Right lobe of liver (tissue), 4 donors: ENCODE measurements around the gene RPS6KL1.

Experiments
- POLR2A ChIP-seq: fragments of 450-650 bp; IDR thresholded peaks from one replicate; pipeline ENCODE4 v1.6.1; 2017; ENCODE audit warnings: antibody characterized with exemption, mild to moderate bottlenecking
- TF ChIP-seq, protein P1 (sequence below), 4 donors: fragments of 200-600 bp in 3 of 4; fragments of 450-650 bp in 1 of 4; IDR thresholded peaks; one replicate each; pipeline versions ENCODE4 v1.5.1 to v1.8.0; 2016 to 2022; ENCODE audit warnings: antibody characterized with exemption in 4 of 4, mild to moderate bottlenecking in 2 of 4
- donor health status: DM: no; HTN: no; CAD: no.
- donor health status: DM: no; HTN: no; CAD: no.
- donor health status: DM: no; HTN: yes; CAD: no.

- TF ChIP-seq, protein P1, sequence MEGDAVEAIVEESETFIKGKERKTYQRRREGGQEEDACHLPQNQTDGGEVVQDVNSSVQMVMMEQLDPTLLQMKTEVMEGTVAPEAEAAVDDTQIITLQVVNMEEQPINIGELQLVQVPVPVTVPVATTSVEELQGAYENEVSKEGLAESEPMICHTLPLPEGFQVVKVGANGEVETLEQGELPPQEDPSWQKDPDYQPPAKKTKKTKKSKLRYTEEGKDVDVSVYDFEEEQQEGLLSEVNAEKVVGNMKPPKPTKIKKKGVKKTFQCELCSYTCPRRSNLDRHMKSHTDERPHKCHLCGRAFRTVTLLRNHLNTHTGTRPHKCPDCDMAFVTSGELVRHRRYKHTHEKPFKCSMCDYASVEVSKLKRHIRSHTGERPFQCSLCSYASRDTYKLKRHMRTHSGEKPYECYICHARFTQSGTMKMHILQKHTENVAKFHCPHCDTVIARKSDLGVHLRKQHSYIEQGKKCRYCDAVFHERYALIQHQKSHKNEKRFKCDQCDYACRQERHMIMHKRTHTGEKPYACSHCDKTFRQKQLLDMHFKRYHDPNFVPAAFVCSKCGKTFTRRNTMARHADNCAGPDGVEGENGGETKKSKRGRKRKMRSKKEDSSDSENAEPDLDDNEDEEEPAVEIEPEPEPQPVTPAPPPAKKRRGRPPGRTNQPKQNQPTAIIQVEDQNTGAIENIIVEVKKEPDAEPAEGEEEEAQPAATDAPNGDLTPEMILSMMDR (IDR thresholded peaks at IDR 0.05): peak; percentile 29 to 52 (median 48)
- TF ChIP-seq POLR2A: no peak
Observed at GRCh38 chr14:74945261-74945851, 22.3 kb upstream of the RPS6KL1 start.
